Glomerular visceral epithelial cell (primary cell): Measurements from ENCODE around the gene BARD1.
"Not testable (repeated sequence)": the region's sequence is repeated elsewhere in the genome, so short reads cannot be mapped to it uniquely, and the experiment has no call there.

Source experiments
- DNase-seq: peaks from one replicate; pipeline ENCODE4 v3.0.0-alpha.2; 2016; ENCODE audit errors: extremely low spot score

Gene BARD1

DNA sequence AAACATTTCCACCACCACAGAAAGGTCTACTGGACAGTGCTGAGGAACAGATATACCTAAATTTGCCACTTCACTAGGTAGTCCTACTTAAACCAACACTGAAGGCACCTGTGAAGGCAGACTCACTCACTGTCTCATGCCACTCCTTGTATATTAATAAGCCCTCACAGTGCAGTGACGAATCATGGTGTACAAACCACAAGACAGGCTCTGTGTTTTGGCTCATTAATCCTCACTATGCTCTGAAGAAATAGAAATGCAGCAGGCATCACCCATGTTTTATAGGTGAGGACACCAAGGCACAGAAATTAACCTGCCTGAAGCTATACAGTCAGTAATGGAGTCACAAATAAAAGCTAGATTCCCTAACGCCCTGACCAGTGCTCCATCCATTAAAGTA, 44.3 kb downstream of the BARD1 start:
- DNase-seq: peak; percentile 59

DNA sequence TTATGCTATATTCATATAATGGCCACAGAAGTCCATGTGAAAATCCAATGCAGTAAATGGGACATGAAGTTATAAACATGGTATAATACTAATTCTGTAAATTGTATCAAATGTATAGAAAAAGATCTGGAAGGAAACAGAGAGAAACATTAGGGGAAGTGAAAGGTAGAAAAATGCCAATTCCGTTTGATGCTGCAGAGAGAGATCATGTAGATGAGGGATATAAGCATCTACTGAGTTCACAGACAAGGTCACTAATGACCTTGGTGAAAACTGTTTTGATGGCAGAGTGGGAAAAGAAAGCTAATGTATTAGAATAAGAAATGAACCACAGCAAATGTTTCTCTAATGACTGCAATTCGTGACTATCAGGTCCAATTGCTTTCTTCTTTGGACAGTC, 56.0 kb downstream of the BARD1 start:
- DNase-seq: no peak

DNA sequence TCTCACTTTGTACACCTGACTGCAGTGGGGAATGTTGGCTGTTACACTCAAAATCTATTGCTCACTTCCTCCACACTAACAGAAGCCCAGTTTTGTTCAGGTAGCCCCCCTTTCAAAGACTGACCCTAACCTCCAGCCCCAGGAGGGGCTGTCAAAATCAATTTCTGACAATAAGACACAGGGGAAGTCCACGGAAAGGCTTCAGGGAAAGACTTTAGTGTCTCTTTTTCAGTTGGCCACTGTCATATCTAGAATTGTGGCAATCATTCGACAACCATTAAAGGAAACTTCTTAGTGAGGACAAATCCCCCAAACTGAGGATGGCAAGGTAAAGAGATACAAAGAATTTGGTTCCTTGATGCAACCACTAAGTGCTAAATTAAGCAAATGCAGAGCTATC, 59.0 kb downstream of the BARD1 start:
- no peak for DNase-seq

DNA sequence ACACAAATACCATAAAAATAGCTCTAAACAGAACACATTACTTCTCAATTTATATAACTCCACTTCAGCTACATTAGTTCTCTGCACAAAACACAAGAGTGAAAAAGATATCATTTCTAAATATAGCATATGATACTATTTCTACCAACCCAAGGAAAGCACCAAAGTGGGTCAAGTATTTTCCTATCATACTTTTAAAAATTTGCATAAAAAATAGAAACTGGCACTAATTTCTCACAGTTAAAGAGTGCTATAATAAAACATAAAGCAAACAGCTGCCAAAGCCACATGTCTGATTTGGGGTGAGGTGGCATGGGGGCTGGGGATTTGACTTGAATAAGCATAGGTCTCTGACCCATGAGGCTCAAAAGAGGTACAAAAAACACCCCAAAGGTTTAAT, 61.5 kb downstream of the BARD1 start:
- no peak for DNase-seq

DNA sequence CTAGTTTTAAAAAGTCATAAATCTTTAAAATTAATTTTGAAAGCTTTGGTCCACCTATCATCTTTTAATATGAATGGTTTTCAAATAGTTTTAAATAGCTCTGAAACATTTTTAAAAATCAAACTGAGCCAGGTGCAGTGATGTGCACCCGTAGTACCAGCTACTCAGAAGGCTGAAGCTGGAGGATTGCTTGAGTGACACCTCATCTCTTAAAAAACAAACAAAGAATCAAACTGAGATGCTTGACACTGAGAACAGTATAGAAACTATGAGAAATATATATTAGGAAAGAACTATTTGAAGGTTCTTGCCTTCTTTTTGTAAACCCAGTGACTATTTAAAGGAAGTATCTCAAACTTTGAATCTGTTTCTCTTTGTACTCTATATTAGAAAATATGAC, 67.4 kb downstream of the BARD1 start:
- no peak for DNase-seq

DNA sequence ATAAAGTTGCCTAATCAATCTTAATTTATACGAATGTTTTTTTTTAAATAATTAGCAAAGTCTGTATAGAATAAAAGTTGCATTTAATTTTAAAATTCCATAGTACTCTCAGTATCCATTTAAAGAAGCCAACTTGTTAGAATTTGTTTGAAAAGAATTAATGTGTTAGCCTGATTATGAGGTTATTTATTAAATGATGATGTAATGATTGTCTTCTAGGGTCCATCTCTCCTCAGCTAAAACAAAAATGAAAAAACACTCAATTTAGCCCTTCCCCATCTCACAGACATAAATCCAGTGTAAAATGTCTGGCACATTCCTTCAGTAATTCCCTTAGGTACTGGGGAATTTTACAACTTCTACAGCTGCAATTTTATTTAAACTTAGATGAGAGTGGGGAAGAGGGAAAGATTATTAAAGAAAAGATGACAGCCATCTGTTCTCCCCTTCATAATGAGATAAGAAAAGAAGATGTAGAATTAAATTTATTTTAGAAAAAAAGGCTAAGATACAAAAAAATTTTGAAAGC, 68.6 kb downstream of the BARD1 start:
- no peak for DNase-seq

DNA sequence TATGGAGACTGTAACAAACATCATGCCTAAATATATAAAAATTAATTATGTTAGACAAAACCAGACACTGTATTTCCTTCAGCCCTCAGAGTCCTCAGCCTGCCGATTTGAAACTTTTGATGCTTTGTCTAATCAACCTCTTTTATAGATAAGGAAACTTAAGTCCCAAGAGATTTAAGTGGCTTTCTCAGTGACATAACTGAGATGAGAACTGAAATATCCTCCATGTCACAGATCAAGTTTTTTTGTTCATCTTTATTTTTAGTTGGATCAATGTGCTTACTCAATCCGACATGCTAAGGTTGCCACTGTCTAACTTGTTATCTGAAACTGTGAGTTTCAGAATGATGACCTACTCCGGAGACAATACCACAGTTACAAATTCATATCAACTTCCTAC, 72.3 kb downstream of the BARD1 start:
- no peak for DNase-seq

DNA sequence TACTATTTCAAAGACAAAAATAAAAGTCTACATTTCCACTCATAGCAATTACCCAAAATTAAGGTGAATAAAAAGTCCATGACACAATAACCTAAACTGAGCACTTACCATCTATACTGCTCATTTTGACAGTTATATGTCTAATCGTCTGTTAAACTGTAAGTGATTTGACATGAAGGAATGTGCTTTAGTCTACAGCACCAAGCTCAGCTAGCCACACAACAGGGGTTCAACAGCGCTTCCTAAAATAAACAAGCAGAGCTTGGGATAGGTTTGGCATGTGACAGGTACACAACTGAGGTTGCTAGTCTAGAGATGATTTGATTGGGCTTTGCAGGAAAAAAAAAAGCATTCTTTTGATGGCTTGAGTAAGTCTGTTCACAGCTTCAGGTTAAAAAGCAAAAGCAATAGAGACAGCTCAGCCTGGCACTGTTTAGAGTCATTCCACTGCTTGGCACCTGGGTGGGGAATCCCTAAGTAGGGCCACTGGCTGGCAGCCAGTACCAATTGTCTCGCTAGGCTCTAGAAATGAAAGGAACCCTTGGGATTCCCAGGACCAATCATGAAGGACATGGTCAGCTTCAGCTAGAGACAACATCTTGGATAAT, 78.6 kb downstream of the BARD1 start:
- peak; percentile 13 for DNase-seq

DNA sequence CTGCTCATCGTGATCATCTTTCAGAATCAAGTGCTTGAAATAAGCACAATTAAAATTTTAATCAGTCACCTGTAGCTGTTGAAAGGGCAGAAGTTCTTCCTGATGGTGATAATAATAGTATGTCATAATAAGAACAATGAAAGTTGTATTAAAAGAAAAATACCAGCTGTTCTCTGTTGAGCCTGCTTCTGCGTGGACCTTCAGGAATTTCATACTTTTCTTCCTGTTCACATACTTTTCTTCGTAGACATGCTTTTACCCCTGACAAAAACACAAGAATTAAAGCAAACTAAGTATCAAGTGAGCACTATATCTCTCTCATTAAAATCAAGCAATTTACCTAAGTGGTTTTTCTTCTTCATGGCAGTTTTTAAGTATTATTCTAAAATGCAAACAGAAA, 79.2 kb downstream of the BARD1 start:
- no peak for DNase-seq

DNA sequence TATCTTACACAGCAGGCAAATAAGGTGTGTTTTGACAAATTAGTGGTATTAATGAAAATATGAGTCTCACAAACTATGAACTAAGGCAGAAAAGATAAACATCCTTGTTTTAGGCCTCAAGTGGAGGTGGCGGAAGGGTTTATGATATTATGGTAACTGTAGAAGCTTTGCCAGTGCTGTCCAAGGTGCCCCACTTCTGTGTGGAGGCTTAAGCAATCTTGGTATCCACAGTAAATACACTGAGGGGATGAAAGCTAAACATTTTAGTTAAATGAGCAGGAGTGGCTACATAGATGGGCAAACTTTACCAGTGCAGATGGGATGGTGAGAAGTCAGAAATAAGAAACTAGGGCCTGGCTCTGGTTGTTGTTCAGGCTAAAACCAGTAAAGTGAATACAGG, 84.7 kb downstream of the BARD1 start:
- DNase-seq: no peak

DNA sequence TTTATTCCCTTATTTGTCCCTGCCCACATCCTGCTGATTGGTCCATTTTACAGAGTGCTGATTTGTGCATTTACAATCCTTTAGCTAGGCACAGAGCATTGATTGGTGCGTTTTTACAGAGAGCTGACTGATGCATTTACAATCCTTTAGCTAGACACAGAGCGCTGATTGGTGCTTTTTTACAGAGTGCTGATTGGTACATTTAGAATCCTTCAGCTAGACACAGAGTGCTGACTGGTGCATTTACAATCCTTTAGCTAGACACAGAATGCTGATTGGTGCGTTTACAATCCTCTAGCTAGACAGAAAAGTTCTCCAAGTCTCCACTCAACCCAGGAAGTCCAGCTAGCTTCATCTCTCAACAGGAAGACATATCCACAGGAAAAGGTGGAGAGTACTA, 91.6 kb downstream of the BARD1 start:
- not testable (repeated sequence) for DNase-seq

DNA sequence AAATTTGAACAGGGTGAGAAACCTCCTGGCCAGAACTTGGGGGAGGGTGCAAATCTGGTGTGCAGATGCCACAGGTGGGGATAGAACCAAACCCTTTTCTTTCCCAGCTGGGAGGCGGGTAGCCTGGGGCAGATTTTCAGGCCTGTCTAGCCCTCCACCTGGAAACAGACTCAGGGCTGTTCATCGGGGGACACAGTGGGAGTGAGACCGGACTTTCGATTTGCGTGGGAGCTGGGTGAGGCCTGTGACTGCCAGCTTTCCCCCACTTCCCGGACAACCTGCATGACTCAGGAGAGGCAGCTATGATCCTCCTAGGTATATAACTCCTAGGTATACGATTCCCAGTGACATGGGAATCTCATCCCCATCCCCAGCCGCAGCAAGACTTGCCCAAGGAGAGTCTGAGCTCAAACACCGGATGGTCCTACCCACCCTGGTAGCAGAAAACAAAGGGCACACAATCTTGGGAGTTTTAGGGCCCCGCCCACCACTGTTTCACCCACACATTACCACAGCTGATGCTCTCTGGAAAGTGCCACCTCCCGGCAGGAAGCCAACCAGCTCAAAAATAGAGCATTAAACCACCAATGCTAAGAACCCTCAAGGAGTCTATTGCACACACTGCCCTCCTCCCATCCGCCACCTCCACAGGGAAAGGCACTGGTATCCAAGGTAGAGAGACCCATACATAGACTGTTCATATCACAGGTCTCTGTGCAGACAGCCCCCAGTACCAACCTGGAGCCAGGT, 92.5 kb downstream of the BARD1 start:
- DNase-seq: no peak

DNA sequence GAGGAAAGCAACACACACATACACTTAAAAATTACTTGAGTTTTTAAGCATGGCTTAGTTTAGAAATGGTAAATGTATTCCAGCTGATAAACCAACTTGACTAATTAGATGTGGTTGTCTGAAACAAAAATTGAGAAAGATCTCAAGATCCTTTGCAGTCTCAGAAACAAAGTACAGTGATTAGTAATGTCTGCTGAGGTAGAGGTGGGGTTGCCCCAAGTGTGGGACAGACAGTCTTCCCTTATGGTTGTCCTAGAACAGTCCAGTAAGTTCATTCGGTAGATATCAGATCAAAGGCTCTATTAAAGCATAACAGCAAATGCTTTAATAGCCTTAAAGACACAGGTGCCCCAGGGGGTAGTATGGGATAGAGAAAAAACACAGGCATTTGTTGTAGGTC, 94.5 kb downstream of the BARD1 start:
- DNase-seq: no peak

DNA sequence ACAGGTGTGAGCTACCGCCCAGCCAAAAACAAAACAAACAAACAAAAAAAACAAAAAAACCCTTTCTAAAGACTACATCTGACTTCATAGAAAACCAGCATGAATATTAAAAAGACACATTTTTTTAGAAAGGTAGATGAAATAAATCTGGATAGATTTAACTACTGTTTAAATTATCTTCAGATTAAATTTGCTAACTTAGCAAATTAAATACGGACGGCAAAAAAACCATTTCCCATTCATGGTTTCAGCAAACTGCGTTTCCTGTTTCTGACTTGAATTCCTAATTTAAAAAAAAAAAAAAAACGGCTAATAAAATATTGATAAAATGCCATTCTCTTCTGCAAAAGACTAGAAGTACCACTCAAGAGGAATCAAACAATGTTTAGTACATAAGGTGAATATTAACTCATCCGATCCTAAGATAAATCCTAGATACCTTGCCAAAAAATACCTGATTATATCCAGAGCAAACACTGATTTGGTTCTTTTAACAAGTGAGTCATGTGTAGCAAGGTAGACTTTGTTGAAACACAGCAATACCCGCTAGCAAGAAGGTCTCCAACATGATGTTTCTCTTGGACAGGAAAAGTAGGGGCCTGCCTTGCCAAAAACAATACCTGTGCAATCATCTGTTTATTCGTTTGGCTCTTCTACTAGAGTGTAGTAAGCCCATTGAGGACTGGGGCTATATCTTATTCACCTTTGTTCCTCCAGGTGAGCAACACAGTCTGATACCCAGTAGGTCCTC, 96.2 kb downstream of the BARD1 start:
- DNase-seq: no peak

DNA sequence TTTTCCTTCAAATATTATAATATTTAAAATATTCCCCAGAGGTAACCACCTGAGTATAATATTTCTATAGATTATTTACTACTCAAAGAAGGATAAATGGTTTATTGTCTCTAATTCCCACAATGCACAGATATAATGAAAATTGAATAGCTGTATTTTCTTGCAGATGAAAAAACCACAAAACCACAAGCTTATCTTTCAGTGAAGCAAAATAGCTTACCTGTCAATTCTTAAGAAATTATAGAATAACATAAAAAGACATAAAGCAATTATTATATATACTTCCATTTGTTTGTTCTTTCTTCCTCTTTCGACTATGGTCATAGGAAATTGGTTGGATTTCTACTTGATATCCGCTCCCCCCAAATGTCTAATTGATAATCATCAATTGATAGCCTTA, 98.8 kb downstream of the BARD1 start:
- DNase-seq: no peak

DNA sequence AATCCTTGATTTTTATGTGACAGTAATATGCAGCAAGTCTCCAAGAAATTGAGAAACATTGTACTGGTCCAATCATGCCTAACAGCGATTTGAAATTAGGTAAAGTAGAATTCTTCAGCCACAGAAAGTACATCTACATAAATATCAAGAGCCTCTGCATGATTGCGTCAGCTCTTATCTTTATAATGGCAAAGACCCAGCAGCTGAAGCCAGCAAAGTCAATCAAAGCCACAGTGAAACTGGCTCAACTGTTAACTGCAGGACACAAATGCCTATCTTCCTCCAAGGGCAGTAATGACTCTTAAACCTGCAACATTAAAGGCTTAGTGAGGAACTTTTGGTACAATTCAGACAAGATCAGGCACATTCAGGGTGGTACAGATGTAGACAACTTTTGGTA, 102.5 kb downstream of the BARD1 start:
- no peak for DNase-seq

DNA sequence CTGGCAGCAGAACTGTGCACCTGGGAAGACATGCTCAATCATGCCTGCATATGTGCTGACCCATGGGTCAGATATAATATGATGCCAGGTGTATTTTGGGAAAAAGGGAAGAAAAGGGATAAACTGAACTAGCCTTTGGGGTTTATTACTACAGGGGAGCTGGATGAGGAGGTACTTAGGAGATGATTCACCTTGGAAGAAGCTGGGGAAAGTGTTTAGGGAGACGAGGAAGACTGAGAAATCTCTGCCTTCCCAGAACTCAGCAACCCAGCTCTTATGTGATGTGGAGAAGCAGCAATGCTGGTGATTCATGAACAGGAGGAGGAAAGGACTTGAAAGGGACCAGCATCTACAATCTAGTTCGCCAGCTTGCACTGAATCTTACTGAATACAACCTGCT, 110.2 kb downstream of the BARD1 start:
- DNase-seq: no peak

DNA sequence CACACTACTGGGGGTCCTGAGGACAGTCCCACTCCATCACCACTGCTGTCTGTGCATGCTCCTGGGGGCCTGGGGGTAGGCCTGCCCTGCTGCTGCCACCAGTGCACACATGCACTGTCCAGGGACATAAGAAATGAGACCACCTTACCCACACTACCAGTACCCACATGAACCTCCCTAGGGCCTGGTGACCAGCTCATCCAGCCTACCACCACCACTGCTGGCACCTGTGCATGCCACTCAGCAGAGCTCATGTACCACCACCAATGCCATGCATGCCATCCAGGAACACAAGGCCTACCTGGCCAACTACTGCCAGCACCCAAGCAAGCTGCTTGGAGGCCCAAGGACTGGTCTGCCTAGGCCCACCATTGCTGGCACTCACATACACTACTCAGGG, 112.8 kb downstream of the BARD1 start:
- no peak for DNase-seq

DNA sequence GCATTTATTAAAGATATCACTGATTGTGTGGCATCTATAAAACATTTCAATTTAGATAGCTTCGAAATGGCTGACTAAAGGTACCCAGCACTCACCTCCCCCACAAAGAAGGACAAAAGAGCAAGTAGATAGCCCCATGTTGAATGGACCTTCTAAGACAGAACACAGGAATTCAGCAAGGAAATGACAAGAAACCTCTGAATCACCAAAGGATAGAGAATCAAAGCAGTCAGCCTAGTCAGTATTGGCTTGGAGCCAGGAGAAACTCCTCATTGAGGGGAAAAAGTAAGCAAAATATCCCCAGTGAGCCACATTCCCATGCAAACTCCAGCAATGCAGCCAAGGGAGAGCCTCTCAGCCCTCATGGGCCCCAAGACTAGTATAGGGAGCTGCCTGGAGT, 113.7 kb downstream of the BARD1 start:
- peak; percentile 10 for DNase-seq

DNA sequence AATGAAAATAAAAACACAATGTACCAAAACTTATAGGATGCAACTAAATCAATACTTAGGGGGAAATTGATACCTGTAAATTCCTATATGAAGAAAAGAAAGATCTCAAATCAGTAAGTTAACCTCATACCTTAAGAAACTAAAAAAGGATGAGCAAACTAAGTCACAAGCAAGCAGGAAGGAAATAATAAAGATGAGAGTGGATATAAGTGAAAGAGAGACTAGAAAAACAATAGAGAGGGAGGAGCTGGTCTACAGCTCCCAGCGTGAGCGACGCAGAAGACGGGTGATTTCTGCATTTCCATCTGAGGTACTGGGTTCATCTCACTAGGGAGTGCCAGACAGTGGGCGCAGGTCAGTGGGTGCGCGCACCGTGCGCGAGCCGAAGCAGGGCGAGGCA, 125.9 kb downstream of the BARD1 start:
- not testable (repeated sequence) for DNase-seq

DNA sequence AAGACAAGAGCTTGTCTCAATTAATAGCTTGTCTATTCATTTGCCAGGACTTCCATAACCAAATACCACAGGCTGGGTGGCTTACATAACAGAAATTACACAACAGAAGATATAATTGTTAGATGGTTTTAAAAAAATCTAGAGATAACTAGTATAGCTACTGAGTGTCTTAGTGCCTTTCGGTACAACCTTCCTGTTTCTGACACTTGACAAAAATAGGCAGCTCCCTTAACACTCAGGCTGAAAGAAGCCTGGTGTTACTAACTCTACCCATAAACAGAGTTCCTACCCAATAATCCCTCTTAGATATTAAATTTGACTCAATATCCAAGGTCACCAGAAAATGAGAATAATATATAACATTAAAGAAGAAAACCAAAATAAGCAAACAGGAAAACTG, 129.7 kb downstream of the BARD1 start:
- DNase-seq: no peak

DNA sequence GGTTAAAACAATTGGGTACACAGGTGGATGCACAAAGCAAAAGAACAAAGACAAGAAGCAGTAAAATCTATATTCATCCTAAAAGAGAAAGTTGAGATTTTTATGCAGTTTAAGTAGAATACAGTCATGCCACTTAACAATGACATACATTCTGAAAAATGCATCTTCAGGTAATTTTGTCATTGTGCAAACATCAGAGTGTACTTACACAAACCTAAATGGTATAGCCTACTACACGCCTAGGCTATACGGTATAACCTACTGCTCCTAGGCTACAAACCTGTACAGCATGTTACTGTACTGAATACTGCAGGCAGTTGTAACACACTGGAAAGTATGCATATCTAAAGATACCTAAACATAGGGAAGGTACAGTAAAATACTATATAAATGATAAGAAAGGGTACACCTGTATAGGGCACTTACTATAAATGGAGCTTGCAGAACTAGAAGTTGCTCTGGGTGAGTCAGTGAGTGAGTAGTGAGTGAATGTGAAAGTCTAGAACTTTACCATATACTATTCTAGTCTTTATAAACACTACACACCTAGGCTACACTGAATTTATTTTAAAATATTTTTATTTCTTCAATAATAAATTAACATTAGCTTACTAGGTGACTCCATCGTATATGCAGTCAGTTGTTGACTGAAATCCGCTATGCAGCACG, 132.9 kb downstream of the BARD1 start:
- no peak for DNase-seq
